ENCODE results near the gene GPX6.
"Not testable (repeated sequence)": the region's sequence is repeated elsewhere in the genome, so short reads cannot be mapped to it uniquely, and the experiment has no call there.

Gene GPX6

GRCh38 chr6:28486533-28486932 lies 29.1 kb downstream of the GPX6 start:
- Histone ChIP-seq H3K36me3 (ENCODE audit: low read depth) (no peaks in the 10 kb centered on the region), H3K9me3 (ENCODE audit: severe bottlenecking) (no peaks in the 10 kb centered on the region), H3K4me3 (ENCODE audit: severe bottlenecking) (no peak overlapping the region), H3K27me3 (ENCODE audit: insufficient read depth, poor library complexity, severe bottlenecking) (peaks cover under 1% of the 10 kb centered on the region), H3K4me1 (ENCODE audit: insufficient read depth, poor library complexity, severe bottlenecking) (no peaks in the 10 kb centered on the region), H3K27ac (ENCODE audit: poor library complexity, severe bottlenecking) (no peak overlapping the region)
- DNase-seq (ENCODE audit: low spot score), result no peak
- no peak for ATAC-seq (ENCODE audit: low read depth)
- TF ChIP-seq CTCF (IDR thresholded peaks at IDR 0.05; ENCODE audit: poor library complexity, severe bottlenecking), result no peak

GRCh38 chr6:28485482-28485881 lies 30.1 kb downstream of the GPX6 start:
- DNase-seq (ENCODE audit: low spot score), result no peak
- H3K4me1 ChIP-seq (ENCODE audit: insufficient read depth, poor library complexity, severe bottlenecking), result no peaks in the 10 kb centered on the region
- ATAC-seq (ENCODE audit: low read depth), result no peak
- no peaks in the 10 kb centered on the region for H3K9me3 ChIP-seq (ENCODE audit: severe bottlenecking)
- TF ChIP-seq CTCF (IDR thresholded peaks at IDR 0.05; ENCODE audit: poor library complexity, severe bottlenecking), result no peak
- H3K27me3 ChIP-seq (ENCODE audit: insufficient read depth, poor library complexity, severe bottlenecking), result peaks cover 10% of the 10 kb centered on the region
- H3K4me3 ChIP-seq (ENCODE audit: severe bottlenecking), result no peak overlapping the region
- H3K27ac ChIP-seq (ENCODE audit: poor library complexity, severe bottlenecking), result no peak overlapping the region
- no peaks in the 10 kb centered on the region for H3K36me3 ChIP-seq (ENCODE audit: low read depth)

- Histone ChIP-seq H3K4me1 (ENCODE audit: insufficient read depth, poor library complexity, severe bottlenecking) (no peaks in the 10 kb centered on the region), H3K27ac (ENCODE audit: poor library complexity, severe bottlenecking) (no peak overlapping the region), H3K36me3 (ENCODE audit: low read depth) (no peaks in the 10 kb centered on the region), H3K4me3 (ENCODE audit: severe bottlenecking) (no peak overlapping the region), H3K9me3 (ENCODE audit: severe bottlenecking) (no peaks in the 10 kb centered on the region), H3K27me3 (ENCODE audit: insufficient read depth, poor library complexity, severe bottlenecking) (peaks cover 49% of the 10 kb centered on the region)
- DNase-seq (ENCODE audit: low spot score) (no peak), ATAC-seq (ENCODE audit: low read depth) (no peak)
- no peak for TF ChIP-seq CTCF (IDR thresholded peaks at IDR 0.05; ENCODE audit: poor library complexity, severe bottlenecking)
These were observed 35.2 kb downstream of the GPX6 start for GRCh38 chr6:28480253-28480932.

GRCh38 chr6:28478518-28478917 lies 37.1 kb downstream of the GPX6 start:
- Histone ChIP-seq H3K4me3 (ENCODE audit: severe bottlenecking) (peak overlapping the region; percentile 4), H3K36me3 (ENCODE audit: low read depth) (no peaks in the 10 kb centered on the region), H3K4me1 (ENCODE audit: insufficient read depth, poor library complexity, severe bottlenecking) (no peaks in the 10 kb centered on the region), H3K27ac (ENCODE audit: poor library complexity, severe bottlenecking) (no peak overlapping the region), H3K9me3 (ENCODE audit: severe bottlenecking) (peaks cover 3% of the 10 kb centered on the region), H3K27me3 (ENCODE audit: insufficient read depth, poor library complexity, severe bottlenecking) (peaks cover 55% of the 10 kb centered on the region)
- no peak for DNase-seq (ENCODE audit: low spot score)
- ATAC-seq (ENCODE audit: low read depth), result no peak
- no peak for TF ChIP-seq CTCF (IDR thresholded peaks at IDR 0.05; ENCODE audit: poor library complexity, severe bottlenecking)

- H3K27me3 ChIP-seq (ENCODE audit: insufficient read depth, poor library complexity, severe bottlenecking), result peaks cover 36% of the 10 kb centered on the region
- peak overlapping the region; percentile 40 for H3K4me3 ChIP-seq (ENCODE audit: severe bottlenecking)
- DNase-seq (ENCODE audit: low spot score), result no peak
- H3K36me3 ChIP-seq (ENCODE audit: low read depth), result no peaks in the 10 kb centered on the region
- H3K4me1 ChIP-seq (ENCODE audit: insufficient read depth, poor library complexity, severe bottlenecking), result no peaks in the 10 kb centered on the region
- H3K27ac ChIP-seq (ENCODE audit: poor library complexity, severe bottlenecking), result no peak overlapping the region
- no peak for TF ChIP-seq CTCF (IDR thresholded peaks at IDR 0.05; ENCODE audit: poor library complexity, severe bottlenecking)
- H3K9me3 ChIP-seq (ENCODE audit: severe bottlenecking), result peaks cover 3% of the 10 kb centered on the region
- ATAC-seq (ENCODE audit: low read depth), result peak; percentile 85
These were observed 41.0 kb downstream of the GPX6 start for GRCh38 chr6:28474441-28475219.

GRCh38 chr6:28469153-28469745 lies 46.3 kb downstream of the GPX6 start:
- not testable (repeated sequence) for H3K27ac ChIP-seq (ENCODE audit: poor library complexity, severe bottlenecking); H3K27me3 ChIP-seq (ENCODE audit: insufficient read depth, poor library complexity, severe bottlenecking); H3K36me3 ChIP-seq (ENCODE audit: low read depth); H3K4me3 ChIP-seq (ENCODE audit: severe bottlenecking); H3K4me1 ChIP-seq (ENCODE audit: insufficient read depth, poor library complexity, severe bottlenecking); DNase-seq (ENCODE audit: low spot score); H3K9me3 ChIP-seq (ENCODE audit: severe bottlenecking); ATAC-seq (ENCODE audit: low read depth)

All from RWPE2 (cell line).